Embryonic facial prominence (tissue), 1 donor: ENCODE results near the gene UNC5B.

Experiments used
- DNase-seq: peaks from one replicate; pipeline ENCODE4 v3.0.0-alpha.2; 2016; ENCODE audit errors: extremely low spot score

The UNC5B gene

DNA sequence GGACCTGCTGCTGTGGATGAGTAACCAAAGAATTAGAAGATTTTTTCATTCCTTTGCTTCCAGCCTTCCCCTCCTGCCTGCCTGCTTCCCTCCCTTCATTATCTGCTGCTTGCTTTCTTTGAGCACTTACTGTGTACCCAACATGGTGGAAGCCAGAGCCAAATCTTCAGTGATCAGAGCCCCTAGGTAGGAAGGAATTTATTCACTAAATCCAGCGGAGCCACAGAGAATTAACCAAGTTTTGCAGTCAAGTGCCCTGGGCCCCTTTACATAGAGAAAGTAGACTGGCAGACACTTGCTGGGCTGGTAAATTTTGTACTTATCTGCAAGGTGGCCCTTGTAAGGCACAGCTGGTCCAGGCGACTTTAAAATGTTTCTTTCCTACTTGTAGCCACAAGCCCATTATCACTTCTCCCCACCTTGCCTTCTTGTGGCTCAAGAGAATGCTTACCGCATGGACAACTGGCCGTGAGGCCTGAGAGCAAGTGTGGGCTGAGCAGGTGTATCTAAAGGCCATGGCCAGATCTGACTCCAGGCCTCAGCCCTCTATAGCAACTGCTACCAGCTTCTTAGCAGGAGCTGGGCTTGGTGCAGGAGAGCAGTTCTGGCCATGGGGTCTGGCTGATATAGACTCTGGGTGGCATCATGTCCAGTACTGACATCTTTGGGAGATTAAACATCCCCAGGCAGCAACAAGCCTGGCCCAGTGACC is 11.1 kb downstream of the UNC5B start:
- no peak for DNase-seq

- no peak for DNase-seq
Observed at GRCh38 chr10:71225291-71226058, 13.1 kb downstream of the UNC5B start.

DNA sequence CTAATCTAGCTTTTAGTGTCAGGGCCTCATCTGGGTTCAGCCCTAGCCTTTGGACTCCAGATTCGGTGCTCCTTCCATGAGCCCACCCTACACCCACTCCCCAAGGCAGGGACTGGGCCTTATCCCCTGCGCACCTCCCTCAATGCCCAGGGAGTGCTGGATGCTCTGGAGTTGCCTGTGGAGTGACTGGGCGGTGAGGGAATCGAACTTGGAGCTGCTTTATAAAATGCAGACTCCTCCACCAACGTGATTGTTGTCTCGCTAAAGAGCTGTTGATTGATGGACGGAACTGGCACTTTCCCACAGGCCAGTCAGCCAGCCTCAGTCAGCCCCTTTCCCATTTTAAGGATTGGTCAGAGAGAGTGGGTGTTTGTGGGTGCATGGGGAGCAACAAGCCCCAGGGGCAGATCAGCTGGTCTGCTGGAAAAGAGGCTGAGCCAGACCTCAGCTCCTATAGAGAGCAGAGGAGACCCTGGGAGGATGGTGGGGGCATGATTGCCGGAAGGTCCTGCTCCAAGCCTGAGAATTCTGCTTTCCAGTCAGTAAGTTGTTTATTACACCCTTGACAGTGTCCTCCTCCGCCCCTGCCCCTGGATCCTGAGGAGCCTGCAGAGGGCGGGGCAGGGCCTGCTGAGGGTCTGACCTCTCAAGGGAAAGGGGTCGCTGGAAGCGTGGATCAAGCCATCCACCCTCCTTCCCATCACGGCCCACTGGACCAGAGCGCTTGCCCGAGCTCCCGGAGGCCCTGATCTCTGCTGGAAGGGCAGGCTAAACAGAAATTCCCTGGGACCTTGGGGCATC is 16.7 kb downstream of the UNC5B start:
- DNase-seq, result no peak

DNA sequence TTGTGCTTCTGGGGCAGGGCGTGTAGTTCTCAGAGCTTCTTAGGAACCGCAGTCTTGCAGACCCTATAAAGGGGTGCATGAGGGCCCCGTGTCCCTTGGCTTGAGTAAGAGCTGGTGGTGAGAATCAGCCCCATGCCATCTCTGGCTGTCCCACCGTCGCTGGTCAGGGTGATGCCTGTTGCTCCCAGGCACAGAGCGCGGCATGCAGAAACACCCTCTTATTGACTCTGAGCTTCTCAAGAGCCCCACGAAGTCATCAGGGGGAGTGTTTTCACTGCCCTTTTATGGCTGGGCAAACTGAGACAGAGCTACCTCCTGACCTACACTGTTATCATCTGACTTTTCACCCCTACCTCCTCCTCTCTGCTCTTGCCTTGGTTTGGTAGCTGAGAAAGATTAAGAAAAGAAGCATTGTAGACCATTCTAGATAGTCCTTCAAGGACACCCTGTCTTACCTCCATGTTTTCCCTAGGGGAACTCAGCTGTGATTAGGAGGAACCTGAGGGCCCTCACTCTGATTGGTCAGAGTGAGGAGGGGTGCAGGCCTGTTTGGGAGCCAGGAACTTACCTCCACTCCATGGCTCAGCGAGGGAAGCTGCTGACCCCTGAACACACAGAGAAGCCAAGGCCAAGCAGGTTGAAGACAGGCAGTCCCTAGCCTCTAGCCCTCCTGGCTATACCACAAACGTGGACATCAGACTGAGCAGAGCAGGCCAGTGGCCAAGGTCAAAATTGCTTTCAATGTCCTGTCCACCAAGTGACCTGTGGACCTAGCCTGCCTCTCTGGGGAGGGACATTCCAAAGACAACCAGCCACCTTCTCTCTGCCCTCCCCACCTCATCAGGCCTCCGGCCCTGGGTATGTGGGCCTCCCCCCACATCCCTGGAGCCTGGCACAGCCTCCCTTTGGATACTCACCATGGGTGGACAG is 17.6 kb downstream of the UNC5B start:
- no peak for DNase-seq

- DNase-seq, result no peak
Observed at GRCh38 chr10:71230656-71231025, 18.3 kb downstream of the UNC5B start.

GRCh38 chr10:71231206-71231605 is 18.8 kb downstream of the UNC5B start:
- no peak for DNase-seq

DNA sequence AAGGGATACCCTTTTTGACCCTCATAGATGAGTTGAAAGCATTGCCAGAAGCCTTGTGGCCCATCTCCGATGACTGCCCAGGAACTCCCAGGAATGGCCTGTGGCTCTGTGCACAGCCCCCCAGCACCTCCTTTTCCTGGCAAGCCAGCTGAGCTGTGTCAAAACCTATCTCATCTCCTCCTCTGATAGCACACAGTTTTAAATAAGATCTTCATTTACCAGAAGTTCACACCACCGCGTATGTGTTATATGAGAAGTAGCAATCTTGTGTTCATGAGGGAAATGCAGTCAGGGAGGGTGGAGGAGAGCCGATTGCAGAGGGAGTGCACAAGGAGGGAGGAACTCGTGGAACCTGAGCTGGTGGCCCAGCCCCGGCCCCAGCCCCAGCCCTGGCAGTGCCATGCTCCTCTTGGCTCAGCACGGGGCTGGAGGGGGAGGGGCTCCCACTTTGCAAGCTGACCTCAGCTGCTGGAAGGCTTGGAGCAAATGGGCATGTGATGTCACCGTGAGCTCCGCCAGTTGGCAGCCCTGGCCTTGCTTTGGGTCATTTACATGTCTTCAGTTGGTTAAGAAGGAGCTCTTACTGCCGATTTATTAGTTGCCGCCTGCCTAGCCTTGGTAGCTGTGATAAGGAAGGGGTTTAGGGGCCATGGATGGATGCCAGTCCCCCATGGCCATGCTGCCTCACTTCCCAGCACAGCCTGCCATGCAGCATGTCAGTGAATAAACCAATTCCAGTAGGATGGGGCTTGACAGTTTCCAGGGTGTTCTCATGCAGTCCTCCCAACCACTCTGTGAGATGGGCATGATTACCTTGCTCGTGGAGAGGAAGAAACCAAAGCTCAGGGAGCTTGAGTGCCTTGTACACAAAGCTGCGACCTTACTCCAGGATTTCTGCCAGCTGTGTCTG is 20.0 kb downstream of the UNC5B start:
- no peak for DNase-seq

GRCh38 chr10:71233482-71233892 is 21.1 kb downstream of the UNC5B start:
- DNase-seq, result no peak

DNA sequence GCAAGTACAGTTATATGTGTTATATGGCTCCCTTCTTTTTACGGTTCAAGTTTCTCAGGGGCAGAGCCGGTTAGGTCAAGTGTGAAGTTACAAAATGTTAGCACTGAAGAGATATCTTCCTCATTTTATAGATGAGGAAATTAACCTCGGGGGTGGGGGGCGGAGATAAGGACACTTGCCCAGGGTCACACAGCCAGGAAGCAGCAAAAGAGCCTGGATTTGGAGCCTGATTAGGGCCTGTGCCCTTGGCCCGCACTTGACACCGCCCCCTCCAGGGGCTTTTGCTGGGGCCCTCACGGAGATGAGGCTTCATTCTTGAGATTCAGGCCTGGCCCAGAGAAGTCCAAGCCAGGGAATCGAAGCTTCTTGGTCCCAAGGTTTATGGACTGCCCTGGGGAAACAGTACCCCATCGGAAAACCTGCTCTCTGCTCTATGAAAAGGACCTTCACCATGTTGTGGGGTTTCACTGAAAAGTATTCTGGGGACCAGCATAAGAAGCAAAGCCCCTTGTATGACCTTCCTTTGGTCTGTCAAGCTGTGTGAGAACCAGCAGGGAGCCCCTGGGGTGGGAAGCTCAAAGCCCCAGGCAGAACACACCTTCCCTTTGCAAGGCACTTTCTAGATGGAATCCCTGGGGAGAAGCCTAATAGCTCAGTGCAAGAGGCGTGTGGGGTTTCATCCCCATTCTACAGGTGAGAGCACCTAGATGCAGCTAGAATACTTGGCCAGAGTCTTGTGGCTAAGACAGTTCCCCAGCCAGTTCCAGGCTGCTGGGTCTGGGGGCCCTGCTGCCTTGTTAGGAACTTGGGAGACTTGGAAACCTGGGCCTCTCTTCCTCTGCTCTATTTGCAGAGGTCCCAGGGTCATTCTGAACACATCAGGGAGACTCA is 21.9 kb downstream of the UNC5B start:
- DNase-seq, result no peak

DNA sequence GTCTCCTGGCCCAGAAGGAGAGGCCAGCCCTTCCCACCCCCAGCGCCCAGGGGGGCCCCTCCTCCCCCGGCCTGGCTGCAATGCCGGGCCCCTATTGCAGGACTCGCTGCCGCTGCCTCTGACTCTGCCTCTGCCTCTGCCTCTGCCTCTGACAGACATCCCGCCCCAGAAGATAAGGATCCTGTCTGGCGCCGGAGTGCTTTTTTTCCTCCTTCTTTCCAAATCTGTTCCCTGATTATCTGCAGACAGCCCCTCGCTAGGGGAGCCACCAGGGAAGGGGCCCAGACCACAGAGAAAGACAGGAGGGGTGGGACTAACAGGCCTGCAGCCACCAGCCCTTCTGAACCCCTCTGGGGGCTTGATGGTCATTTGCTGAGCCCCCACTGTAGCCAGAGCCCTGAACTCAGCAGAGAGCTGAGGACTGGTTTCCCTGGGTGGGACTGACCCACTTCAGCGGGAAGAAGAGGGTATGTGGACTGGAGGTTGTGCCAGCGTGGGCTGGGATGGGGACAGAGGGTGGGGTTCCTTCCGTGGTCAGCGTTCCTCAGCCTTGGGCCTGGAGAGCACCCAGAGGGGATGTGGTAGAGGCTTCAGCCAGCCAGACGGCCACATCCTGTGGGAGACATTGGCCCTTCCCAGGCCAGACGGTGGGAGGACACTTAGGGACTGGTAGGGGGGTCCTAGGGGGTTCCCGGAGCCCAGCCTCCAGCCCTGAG is 22.8 kb downstream of the UNC5B start:
- DNase-seq, result no peak

GRCh38 chr10:71235808-71236207 is 23.4 kb downstream of the UNC5B start:
- no peak for DNase-seq

- no peak for DNase-seq
Observed at GRCh38 chr10:71236286-71236685, 23.9 kb downstream of the UNC5B start.

DNA sequence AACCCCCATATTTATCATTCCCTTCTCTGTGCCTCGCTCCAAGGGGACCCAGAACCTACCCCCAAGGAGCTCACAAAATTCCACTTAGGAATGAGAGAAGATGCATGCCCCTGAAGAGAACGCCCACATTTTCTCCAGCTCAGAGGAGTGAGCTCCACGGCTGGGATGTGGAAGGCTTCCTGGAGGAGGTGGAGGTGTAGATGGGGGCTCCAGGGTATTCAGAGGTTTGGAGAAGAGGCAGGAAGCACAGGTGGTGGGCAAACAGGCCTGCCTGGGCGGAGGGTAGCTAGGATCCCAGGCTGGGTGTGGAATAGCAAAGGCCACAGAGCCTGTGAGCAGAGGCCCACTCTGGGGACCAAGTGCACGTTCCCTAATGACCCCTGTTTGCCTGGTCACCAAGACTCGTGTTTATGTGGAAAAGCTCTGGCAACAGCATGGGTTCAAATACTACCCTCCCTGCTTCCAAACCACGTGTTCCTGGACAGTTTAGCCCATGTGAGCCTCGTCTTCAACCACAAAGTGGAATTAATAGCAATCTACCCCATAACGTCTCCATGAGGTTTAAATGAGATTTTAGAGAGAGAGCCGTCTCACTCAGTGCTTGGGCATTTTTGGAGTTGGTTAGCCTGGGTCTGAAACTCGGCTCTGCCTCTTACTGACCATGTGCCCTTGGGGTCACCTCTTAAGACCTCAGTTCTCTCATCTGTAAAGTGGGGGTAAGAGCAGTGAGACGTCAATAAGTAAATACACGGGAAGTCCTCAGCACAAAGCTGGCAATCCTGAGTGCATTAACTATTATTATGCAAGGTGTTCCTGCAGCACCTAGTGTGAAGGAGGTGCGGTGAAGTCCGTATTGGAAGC is 24.7 kb downstream of the UNC5B start:
- no peak for DNase-seq

- no peak for DNase-seq
Observed at GRCh38 chr10:71237843-71238623, 25.7 kb downstream of the UNC5B start.

GRCh38 chr10:71238626-71239025 is 26.3 kb downstream of the UNC5B start:
- DNase-seq, result no peak

DNA sequence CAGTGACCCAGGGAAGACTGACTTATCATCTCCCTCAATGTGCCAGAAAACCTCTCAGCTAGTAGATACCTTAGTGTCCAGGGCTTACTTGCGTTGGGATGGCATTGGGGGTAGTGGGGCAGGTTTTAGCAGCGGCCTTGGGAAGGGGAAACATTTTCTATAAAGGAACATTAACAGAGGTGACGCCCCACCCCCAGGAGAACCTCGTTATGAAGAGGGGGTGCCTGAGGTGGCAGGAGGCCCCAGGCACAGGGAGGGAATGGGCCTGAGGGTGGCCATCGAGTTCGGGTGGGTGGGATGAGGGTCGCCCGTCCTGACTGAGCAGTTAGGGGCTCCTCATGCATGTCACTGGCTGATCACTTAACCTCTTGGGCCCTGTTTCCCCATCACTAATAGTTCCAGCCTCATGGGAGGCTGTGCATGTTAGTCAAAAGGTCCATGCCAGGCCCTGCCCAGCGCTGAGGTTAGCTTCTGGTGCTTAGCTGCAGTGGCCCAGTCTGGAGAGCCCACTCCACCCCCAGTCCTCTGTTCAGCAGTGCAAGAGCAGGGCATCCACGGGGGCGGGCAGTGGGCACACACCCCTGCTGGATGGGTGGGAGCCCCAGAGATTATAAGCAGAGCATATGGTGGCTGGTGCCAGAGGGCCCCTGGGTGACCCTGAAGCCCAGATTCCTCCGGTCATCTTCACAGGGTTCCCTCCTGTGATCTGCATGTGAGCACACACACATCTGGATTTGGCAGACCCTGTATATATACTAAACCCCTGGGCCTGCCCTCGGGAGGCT is 27.0 kb downstream of the UNC5B start:
- DNase-seq, result no peak
